HEK293T (cell line): Measurements from ENCODE around the gene HOXA10.

ENCODE experiments used
- BHLHE40 ChIP-seq: fragments of 450-650 bp; IDR thresholded peaks from 2 replicates; pipeline ENCODE4 v1.6.1; 2016; ENCODE audit warnings: mild to moderate bottlenecking, moderate library complexity, borderline replicate concordance
- CTBP1 ChIP-seq: fragments of 450-650 bp; IDR thresholded peaks from 2 replicates; pipeline ENCODE4 v1.6.1; 2016; ENCODE audit warnings: borderline replicate concordance
- FOXA1 ChIP-seq: fragments of 450-650 bp; IDR thresholded peaks from 2 replicates; pipeline ENCODE4 v1.6.1; 2016; ENCODE audit warnings: mild to moderate bottlenecking
- LEF1 ChIP-seq: fragments of 450-650 bp; IDR thresholded peaks from 2 replicates; pipeline ENCODE4 v1.6.1; 2017; ENCODE audit warnings: mild to moderate bottlenecking, borderline replicate concordance
- SP1 ChIP-seq: fragments of 450-650 bp; IDR thresholded peaks from 2 replicates; pipeline ENCODE4 v1.6.1; 2017
- SUZ12 ChIP-seq: fragments of 450-650 bp; IDR thresholded peaks from 2 replicates; pipeline ENCODE4 v1.6.1; 2016; ENCODE audit warnings: mild to moderate bottlenecking
- TARDBP ChIP-seq: fragments of 450-650 bp; IDR thresholded peaks from 2 replicates; pipeline ENCODE4 v1.6.1; 2016
- ZNF384 ChIP-seq: fragments of 450-650 bp; IDR thresholded peaks from 2 replicates; pipeline ENCODE4 v1.6.1; 2016
- TF ChIP-seq, protein P1 (sequence below): fragments of 450-650 bp; IDR thresholded peaks from 2 replicates; pipeline ENCODE4 v1.6.1; 2016

DNA sequence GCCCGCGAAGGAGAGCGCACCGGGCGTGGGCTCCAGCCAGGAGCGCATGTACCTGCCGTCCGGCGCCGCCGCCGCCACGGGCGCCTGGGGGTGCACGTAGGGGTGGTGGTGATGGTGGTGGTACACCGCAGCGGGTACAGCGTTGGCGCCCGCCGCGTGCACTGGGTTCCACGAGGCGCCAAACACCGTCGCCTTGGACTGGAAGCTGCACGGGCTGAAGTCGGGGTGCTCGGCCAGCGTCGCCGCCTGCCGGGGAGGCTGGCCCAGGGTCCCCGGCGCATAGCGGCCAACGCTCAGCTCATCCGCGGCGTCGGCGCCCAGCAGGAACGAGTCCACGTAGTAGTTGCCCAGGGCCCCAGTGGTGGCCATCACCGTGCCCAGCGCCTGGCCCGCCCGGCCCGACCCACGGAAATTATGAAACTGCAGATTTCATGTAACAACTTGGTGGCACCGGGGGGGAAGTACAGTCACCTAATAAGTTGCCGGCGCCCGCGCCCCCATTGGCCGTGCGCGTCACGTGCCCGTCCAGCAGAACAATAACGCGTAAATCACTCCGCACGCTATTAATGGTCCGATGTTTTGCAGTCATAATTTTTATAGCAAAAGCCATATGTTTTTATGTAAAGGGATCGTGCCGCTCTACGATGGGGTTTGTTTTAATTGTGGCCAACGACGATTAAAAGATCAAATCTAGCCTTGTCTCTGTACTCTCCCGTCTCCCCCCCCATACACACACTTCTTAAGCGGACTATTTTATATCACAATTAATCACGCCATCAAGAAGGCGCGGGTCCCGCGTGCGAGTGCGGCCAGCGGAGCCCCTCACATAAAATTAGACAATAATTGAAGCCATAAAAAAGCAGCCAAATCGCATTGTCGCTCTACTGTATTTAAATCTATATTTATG is 8.8 kb downstream of the HOXA10 start, which contains the start of gene HOXA9:
- TF ChIP-seq TARDBP (0 out of 2 replicates have a peak, but pooled peaks have one; percentile 53), SUZ12 (no peak), SP1 (no peak), FOXA1 (no peak), ZNF384 (no peak), LEF1 (peak; percentile 89; the same call in 1 of the 2 replicates), BHLHE40 (no peak), CTBP1 (peak; percentile 97)
- TF ChIP-seq, protein P1, sequence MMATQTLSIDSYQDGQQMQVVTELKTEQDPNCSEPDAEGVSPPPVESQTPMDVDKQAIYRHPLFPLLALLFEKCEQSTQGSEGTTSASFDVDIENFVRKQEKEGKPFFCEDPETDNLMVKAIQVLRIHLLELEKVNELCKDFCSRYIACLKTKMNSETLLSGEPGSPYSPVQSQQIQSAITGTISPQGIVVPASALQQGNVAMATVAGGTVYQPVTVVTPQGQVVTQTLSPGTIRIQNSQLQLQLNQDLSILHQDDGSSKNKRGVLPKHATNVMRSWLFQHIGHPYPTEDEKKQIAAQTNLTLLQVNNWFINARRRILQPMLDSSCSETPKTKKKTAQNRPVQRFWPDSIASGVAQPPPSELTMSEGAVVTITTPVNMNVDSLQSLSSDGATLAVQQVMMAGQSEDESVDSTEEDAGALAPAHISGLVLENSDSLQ, result peak; percentile 95
